IMR-90 (cell line): Measurements from ENCODE around the gene RPGRIP1L. TPM values are rescaled to one million over a fixed set of nuclear protein-coding genes. Genes with fewer than 3 reads are reported as not detected.

ENCODE experiments used
- ATAC-seq: fragments of 200-7000 bp; cut with Tn5 transposase; 2 replicates; pipeline ENCODE4 v1.9.1; 2020; ENCODE audit warnings: low read depth, mild to moderate bottlenecking, moderate library complexity
- BruUV-seq: library from RNA; stranded (reverse); fragments of 400-500 nt; replicated peaks from 2 replicates; lab custom pipeline; 2021; lab: Mats Ljungman, UMichigan
- CTCF ChIA-PET: fragments of 300-600 bp; formaldehyde crosslinking; extraction: SDS; loops from one replicate; lab custom pipeline; 2021; ENCODE audit warnings: antibody characterized with exemption; lab: Yijun Ruan, JAX
- POLR2A ChIA-PET: fragments of 300-600 bp; sonication (Branson Sonifier 250); formaldehyde crosslinking; loops from one replicate; lab custom pipeline; 2022; ENCODE audit warnings: antibody characterized with exemption; ENCODE audit not compliant: unreplicated experiment; lab: Charles Lee
- DNase-seq: peaks from one replicate; pipeline ENCODE4 v3.0.0; 2013
- H2AFZ ChIP-seq: replicated peaks from 2 replicates; pipeline ENCODE3; 2013; ENCODE audit warnings: low read length, mild to moderate bottlenecking; ENCODE audit not compliant: poor library complexity
- H2AK5ac ChIP-seq: 2 replicates; pipeline ENCODE4 v1.6.1; 2013; ENCODE audit warnings: low read depth, low read length, inconsistent platforms
- H2AK9ac ChIP-seq: replicated peaks from 2 replicates; pipeline ENCODE3; 2013; ENCODE audit warnings: mild to moderate bottlenecking, low read depth, low read length, moderate library complexity; ENCODE audit not compliant: poor library complexity
- H2BK120ac ChIP-seq: 2 replicates; pipeline ENCODE4 v1.6.1; 2013; ENCODE audit warnings: low read depth, low read length, inconsistent platforms
- H2BK15ac ChIP-seq: 3 replicates; pipeline ENCODE4 v1.6.1; 2013; ENCODE audit warnings: low read depth, low read length, inconsistent platforms
- H2BK20ac ChIP-seq: 2 replicates; pipeline ENCODE4 v1.6.1; 2013; ENCODE audit warnings: low read depth, mild to moderate bottlenecking, inconsistent platforms, low read length, moderate library complexity
- H2BK5ac ChIP-seq: 2 replicates; pipeline ENCODE4 v1.6.1; 2013; ENCODE audit warnings: mild to moderate bottlenecking, low read depth, low read length, inconsistent platforms; ENCODE audit not compliant: poor library complexity, severe bottlenecking
- H3K14ac ChIP-seq: replicated peaks from 2 replicates; pipeline ENCODE4 v1.6.1; 2013; ENCODE audit warnings: low read depth, low read length, inconsistent platforms
- H3K18ac ChIP-seq: 2 replicates; pipeline ENCODE4 v1.6.1; 2013; ENCODE audit warnings: low read depth, low read length, control low read depth
- H3K23ac ChIP-seq: 2 replicates; pipeline ENCODE4 v1.6.1; 2013; ENCODE audit warnings: low read depth, low read length, inconsistent platforms
- H3K27ac ChIP-seq: 2 replicates; pipeline ENCODE4 v1.5.1; 2013; ENCODE audit warnings: mild to moderate bottlenecking, control low read depth, low read length; ENCODE audit not compliant: insufficient read depth
- H3K27me3 ChIP-seq: 2 replicates; pipeline ENCODE4 v1.6.1; 2013; ENCODE audit warnings: low read length; ENCODE audit not compliant: control insufficient read depth, insufficient read depth
- H3K36me3 ChIP-seq: 2 replicates; pipeline ENCODE4 v1.6.1; 2013; ENCODE audit warnings: low read length, mixed read lengths; ENCODE audit not compliant: control insufficient read depth, insufficient read depth
- H3K4ac ChIP-seq: 2 replicates; pipeline ENCODE4 v1.6.1; 2013; ENCODE audit warnings: low read depth, low read length, inconsistent platforms
- H3K4me1 ChIP-seq: 2 replicates; pipeline ENCODE4 v1.6.1; 2013; ENCODE audit warnings: low read length, mixed read lengths; ENCODE audit not compliant: control insufficient read depth, insufficient read depth
- H3K4me2 ChIP-seq: 2 replicates; pipeline ENCODE4 v1.6.1; 2013; ENCODE audit warnings: low read depth, mild to moderate bottlenecking, control low read depth, low read length, moderate library complexity
- H3K4me3 ChIP-seq: 2 replicates; pipeline ENCODE4 v1.5.1; 2013; ENCODE audit warnings: low read depth, mild to moderate bottlenecking, control low read depth, low read length, moderate library complexity; ENCODE audit not compliant: insufficient read depth
- H3K56ac ChIP-seq: 2 replicates; pipeline ENCODE4 v1.6.1; 2013; ENCODE audit warnings: low read length, inconsistent platforms; ENCODE audit not compliant: insufficient read depth; ENCODE audit errors: extremely low read depth
- H3K79me1 ChIP-seq, 2 experiments: 2 replicates each; pipeline ENCODE4 v1.6.1; 2013; ENCODE audit warnings: low read length in 2 of 2, inconsistent platforms in 1 of 2, low read depth in 1 of 2
- H3K9ac ChIP-seq: 2 replicates; pipeline ENCODE4 v1.6.1; 2013; ENCODE audit warnings: low read depth, low read length, control low read depth
- H3K9me1 ChIP-seq: 2 replicates; pipeline ENCODE4 v1.6.1; 2013; ENCODE audit warnings: low read length, inconsistent platforms; ENCODE audit not compliant: insufficient read depth
- H3K9me3 ChIP-seq: 2 replicates; pipeline ENCODE4 v1.6.1; 2013; ENCODE audit warnings: low read length; ENCODE audit not compliant: control insufficient read depth, insufficient read depth
- H4K20me1 ChIP-seq: 2 replicates; pipeline ENCODE4 v1.6.1; 2013; ENCODE audit warnings: low read length, inconsistent platforms; ENCODE audit not compliant: insufficient read depth
- H4K5ac ChIP-seq: 2 replicates; pipeline ENCODE4 v1.6.1; 2013; ENCODE audit warnings: mild to moderate bottlenecking, low read depth, low read length, control low read depth
- H4K8ac ChIP-seq, 2 experiments: 2 replicates each; pipeline ENCODE4 v1.6.1; 2013; ENCODE audit warnings: low read depth in 2 of 2, low read length in 2 of 2, control low read depth in 1 of 2, inconsistent platforms in 1 of 2
- H4K91ac ChIP-seq: 2 replicates; pipeline ENCODE4 v1.6.1; 2013; ENCODE audit warnings: low read depth, low read length, inconsistent platforms; ENCODE audit not compliant: insufficient read depth
- CEBPB ChIP-seq: IDR thresholded peaks from 2 replicates; pipeline ENCODE4 v1.6.1; 2012; ENCODE audit warnings: low read depth, low read length, improper control_type of control experiment
- MAFK ChIP-seq: IDR thresholded peaks from 2 replicates; pipeline ENCODE4 v1.6.1; 2012; ENCODE audit warnings: low read depth, low read length, improper control_type of control experiment
- RAD21 ChIP-seq: IDR thresholded peaks from 2 replicates; pipeline ENCODE4 v1.6.1; 2012; ENCODE audit warnings: low read length, improper control_type of control experiment
- RFX5 ChIP-seq: IDR thresholded peaks from 2 replicates; pipeline ENCODE4 v1.8.0; 2012; ENCODE audit warnings: low read depth, mild to moderate bottlenecking, low read length, moderate library complexity
- USF2 ChIP-seq: fragments of 150-350 bp; IDR thresholded peaks from 2 replicates; pipeline ENCODE4 v1.6.1; 2017; ENCODE audit warnings: mild to moderate bottlenecking, antibody characterized with exemption, low read length, low read depth
- WGBS, 2 experiments: methylation state at CpG; one replicate each; pipeline versions ENCODE4 v1.1.5 to v1.1.7; 2013; ENCODE audit warnings: missing lambda C conversion rate in 2 of 2; ENCODE audit not compliant: insufficient read length in 1 of 2; ENCODE audit errors: extremely low coverage in 2 of 2; 5-methylcytosine and 5-hydroxymethylcytosine counted together
- dilution Hi-C: fragments of 300-500 bp; cut with HindIII; formaldehyde crosslinking; loops from one replicate; pipeline ENCODE4 v1.14.3; 2018; ENCODE audit warnings: low sequenced_read_pairs; ENCODE audit not compliant: unreplicated experiment
- in situ Hi-C: fragments of 300-500 bp; cut with MboI; formaldehyde crosslinking; loops from 3 replicates; pipeline ENCODE4 v1.14.3; 2019; ENCODE audit warnings: low sequenced_read_pairs, inconsistent platforms, mixed read lengths
- intact Hi-C: fragments of 100-400 bp; cut with micrococcal nuclease; formaldehyde crosslinking; loops from 2 replicates; pipeline ENCODE4 v1.10.0; 2022
- polyA plus RNA-seq, 3 experiments: library from polyadenylated mRNA; depleted of rRNA; stranded (reverse); fragments of >200 nt; gene quantifications; 2 replicates each; pipeline ENCODE4 v1.2.3, GENCODE V29; 2012; ENCODE audit warnings: low replicate concordance in 1 of 3
- total RNA-seq: library from RNA; depleted of rRNA; stranded (reverse); fragments of >200 nt; gene quantifications from 2 replicates; pipeline ENCODE4 v1.2.3, GENCODE V29; 2012

The RPGRIP1L gene
- total and polyA plus RNA-seq, 2 of the 4 experiments (the other 2 are of a cell fraction), result 7.3 to 10.4 TPM

DNA sequence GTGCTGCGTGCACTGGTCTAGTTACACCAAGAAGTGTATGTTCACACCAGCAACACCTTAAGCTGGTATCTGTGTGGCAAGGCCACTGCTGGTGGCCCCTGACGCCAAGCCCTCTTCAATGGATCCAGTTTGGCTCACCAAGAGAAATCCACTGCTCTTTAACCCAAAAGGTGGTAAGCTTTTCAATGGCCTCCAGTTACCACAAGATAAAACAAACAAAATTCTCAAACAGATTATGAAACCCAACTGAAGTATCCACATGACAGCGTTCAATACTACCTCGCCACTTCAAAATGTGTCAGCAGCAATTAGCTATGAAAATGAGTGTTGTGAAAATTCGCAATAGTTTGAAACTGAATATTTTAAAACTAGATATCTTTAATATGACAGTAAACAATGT lies 104.1 kb downstream of the RPGRIP1L start:
- H3K9me3 ChIP-seq, result no peaks in the 10 kb centered on the region
- BruUV-seq, result no TSS peak
- H2BK15ac ChIP-seq, result no peak overlapping the region
- no peak overlapping the region for H2BK5ac ChIP-seq
- TF ChIP-seq USF2 (no peak), RAD21 (no peak), RFX5 (no peak), MAFK (no peak), CEBPB (no peak)
- no peak overlapping the region for H3K18ac ChIP-seq
- no peak overlapping the region for H3K27ac ChIP-seq
- no peak overlapping the region for H3K23ac ChIP-seq
- no peak overlapping the region for H4K91ac ChIP-seq
- no peak overlapping the region for H3K4me2 ChIP-seq
- H2BK20ac ChIP-seq, result no peak overlapping the region
- no peak overlapping the region for H3K4ac ChIP-seq
- H3K4me3 ChIP-seq, result no peak overlapping the region
- no peaks in the 10 kb centered on the region for H3K79me1 ChIP-seq
- H3K36me3 ChIP-seq, result 0 out of 2 replicates have a peak, but pooled peaks cover 3% of the 10 kb centered on the region
- 85% methylated on average over 2 of the region's 5 CpGs; no CpG with 5 or more reads in 1 of the 2 experiments for WGBS, 2 experiments
- ChIA-PET CTCF (no interaction called here), POLR2A (interaction anchor here (0.6 kb wide), 1 partner anchor 9 kb away, joined by 3 read pairs; no protein-coding TSS in a partner anchor)
- no peak overlapping the region for H4K5ac ChIP-seq
- H2AK9ac ChIP-seq, result no peak overlapping the region
- DNase-seq, result no peak
- H4K20me1 ChIP-seq, result no peaks in the 10 kb centered on the region
- H3K27me3 ChIP-seq, result no peaks in the 10 kb centered on the region
- ATAC-seq, result no peak
- H3K9ac ChIP-seq, result no peak overlapping the region
- H2BK120ac ChIP-seq, result no peak overlapping the region
- H3K9me1 ChIP-seq, result no peaks in the 10 kb centered on the region; the same call in 1 of the 2 replicates
- no peak overlapping the region for H2AK5ac ChIP-seq
- no peak overlapping the region for H3K14ac ChIP-seq
- no peak overlapping the region for H2AFZ ChIP-seq
- H3K4me1 ChIP-seq, result peaks cover 6% of the 10 kb centered on the region
- dilution Hi-C loops (no loop called here), intact Hi-C loops (no loop called here), in situ Hi-C loops (no loop called here)
- no peak overlapping the region for H4K8ac ChIP-seq
- no peak overlapping the region for H3K56ac ChIP-seq
